Hepatocyte (in vitro differentiated cells): ENCODE results near the gene AGBL4. TPM values are rescaled to one million over a fixed set of nuclear protein-coding genes. Genes with fewer than 3 reads are reported as not detected.
A peak's percentile ranks its signal among the peaks of the same experiment; 100 is the strongest.

ENCODE experiments used
- DNase-seq: peaks from one replicate; pipeline ENCODE4 v3.0.0-alpha.2; 2016; ENCODE audit warnings: low spot score
- H2AFZ ChIP-seq: fragments of 200-600 bp; sonication (generic); 2 replicates; pipeline ENCODE4 v1.6.0; 2016; ENCODE audit warnings: antibody characterized with exemption, mild to moderate bottlenecking
- H3K27ac ChIP-seq: fragments of 200-600 bp; sonication (generic); 2 replicates; pipeline ENCODE4 v1.5.1; 2016; ENCODE audit warnings: mild to moderate bottlenecking
- H3K27me3 ChIP-seq: fragments of 200-600 bp; sonication (generic); 2 replicates; pipeline ENCODE4 v1.6.1; 2016
- H3K36me3 ChIP-seq: fragments of 200-600 bp; sonication (generic); replicated peaks from 2 replicates; pipeline ENCODE4 v1.5.1; 2016; ENCODE audit warnings: low read depth; ENCODE audit not compliant: insufficient read depth
- H3K4me1 ChIP-seq: fragments of 200-600 bp; sonication (generic); 2 replicates; pipeline ENCODE4 v1.5.1; 2016; ENCODE audit warnings: mild to moderate bottlenecking, moderate library complexity; ENCODE audit not compliant: insufficient read depth
- H3K4me2 ChIP-seq: fragments of 200-600 bp; sonication (generic); 2 replicates; pipeline ENCODE4 v1.6.0; 2016
- H3K4me3 ChIP-seq: fragments of 200-600 bp; sonication (generic); 2 replicates; pipeline ENCODE4 v1.5.1; 2016; ENCODE audit warnings: mild to moderate bottlenecking
- H3K79me2 ChIP-seq: fragments of 200-600 bp; sonication (generic); 2 replicates; pipeline ENCODE4 v1.6.0; 2017; ENCODE audit warnings: mild to moderate bottlenecking
- H3K9me2 ChIP-seq: fragments of 200-600 bp; sonication (generic); replicated peaks from 2 replicates; pipeline ENCODE4 v1.6.0; 2017; ENCODE audit warnings: mild to moderate bottlenecking; ENCODE audit not compliant: insufficient read depth
- H3K9me3 ChIP-seq: fragments of 200-600 bp; sonication (generic); 2 replicates; pipeline ENCODE4 v1.5.1; 2016; ENCODE audit warnings: low read depth, mild to moderate bottlenecking
- H4K20me1 ChIP-seq: fragments of 200-600 bp; sonication (generic); 2 replicates; pipeline ENCODE4 v1.6.0; 2016; ENCODE audit warnings: mild to moderate bottlenecking; ENCODE audit not compliant: insufficient read depth, poor library complexity, severe bottlenecking
- EZH2 ChIP-seq: fragments of 200-600 bp; sonication (generic); IDR thresholded peaks from 2 replicates; pipeline ENCODE4 v1.6.1; 2016; ENCODE audit warnings: antibody characterized with exemption, mild to moderate bottlenecking, borderline replicate concordance
- EZH2phosphoT487 ChIP-seq: fragments of 200-600 bp; sonication (generic); IDR thresholded peaks from one replicate; pipeline ENCODE4 v1.6.1; 2018; ENCODE audit warnings: antibody characterized with exemption, mild to moderate bottlenecking, low read depth, moderate library complexity; ENCODE audit not compliant: unreplicated experiment, severe bottlenecking
- WGBS: methylation state at CpG from one replicate; pipeline ENCODE4 v1.1.6; 2016; ENCODE audit warnings: low lambda C conversion rate; ENCODE audit errors: missing lambda C conversion rate; 5-methylcytosine and 5-hydroxymethylcytosine counted together
- polyA plus RNA-seq: library from polyadenylated mRNA; unstranded; fragments of >200 nt; fragmentation: Nextera tagmentation; extraction: Ambion mirVana; gene quantifications from 2 replicates; pipeline ENCODE4 v1.2.1, GENCODE V29; 2016
- total RNA-seq: library from RNA; depleted of rRNA; stranded (reverse); fragments of >200 nt; gene quantifications from 2 replicates; pipeline ENCODE4 v1.2.3, GENCODE V29; 2014
- TF ChIP-seq, protein P1 (sequence below): fragments of 200-600 bp; sonication (generic); IDR thresholded peaks from 2 replicates; pipeline ENCODE4 v1.5.1; 2016; ENCODE audit warnings: antibody characterized with exemption, mild to moderate bottlenecking; ENCODE audit not compliant: poor library complexity

Gene AGBL4
- total and polyA plus RNA-seq, 2 experiments from 2014 or later, result 0.50 to 0.73 TPM

GRCh38 chr1:48936436-48936835, 1087.3 kb downstream of the AGBL4 start:
- no peak for TF ChIP-seq EZH2phosphoT487
- TF ChIP-seq, protein P1, sequence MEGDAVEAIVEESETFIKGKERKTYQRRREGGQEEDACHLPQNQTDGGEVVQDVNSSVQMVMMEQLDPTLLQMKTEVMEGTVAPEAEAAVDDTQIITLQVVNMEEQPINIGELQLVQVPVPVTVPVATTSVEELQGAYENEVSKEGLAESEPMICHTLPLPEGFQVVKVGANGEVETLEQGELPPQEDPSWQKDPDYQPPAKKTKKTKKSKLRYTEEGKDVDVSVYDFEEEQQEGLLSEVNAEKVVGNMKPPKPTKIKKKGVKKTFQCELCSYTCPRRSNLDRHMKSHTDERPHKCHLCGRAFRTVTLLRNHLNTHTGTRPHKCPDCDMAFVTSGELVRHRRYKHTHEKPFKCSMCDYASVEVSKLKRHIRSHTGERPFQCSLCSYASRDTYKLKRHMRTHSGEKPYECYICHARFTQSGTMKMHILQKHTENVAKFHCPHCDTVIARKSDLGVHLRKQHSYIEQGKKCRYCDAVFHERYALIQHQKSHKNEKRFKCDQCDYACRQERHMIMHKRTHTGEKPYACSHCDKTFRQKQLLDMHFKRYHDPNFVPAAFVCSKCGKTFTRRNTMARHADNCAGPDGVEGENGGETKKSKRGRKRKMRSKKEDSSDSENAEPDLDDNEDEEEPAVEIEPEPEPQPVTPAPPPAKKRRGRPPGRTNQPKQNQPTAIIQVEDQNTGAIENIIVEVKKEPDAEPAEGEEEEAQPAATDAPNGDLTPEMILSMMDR, result no peak
- TF ChIP-seq EZH2, result no peak
- Histone ChIP-seq H3K27me3 (no peaks in the 10 kb centered on the region), H3K27ac (no peak overlapping the region), H3K9me2 (no peaks in the 10 kb centered on the region), H2AFZ (no peak overlapping the region), H3K9me3 (no peaks in the 10 kb centered on the region), H3K4me2 (no peak overlapping the region), H3K4me3 (no peak overlapping the region), H3K79me2 (no peaks in the 10 kb centered on the region), H3K36me3 (no peaks in the 10 kb centered on the region), H4K20me1 (no peaks in the 10 kb centered on the region), H3K4me1 (no peaks in the 10 kb centered on the region)
- 89% methylated on average over 2 of the region's 2 CpGs for WGBS
- DNase-seq, result no peak

GRCh38 chr1:48932366-48932765, 1091.4 kb downstream of the AGBL4 start:
- no peak for DNase-seq
- Histone ChIP-seq H3K4me1 (no peaks in the 10 kb centered on the region), H4K20me1 (no peaks in the 10 kb centered on the region), H3K27me3 (no peaks in the 10 kb centered on the region), H3K9me3 (no peaks in the 10 kb centered on the region), H3K36me3 (no peaks in the 10 kb centered on the region), H3K9me2 (no peaks in the 10 kb centered on the region), H3K4me3 (no peak overlapping the region), H3K79me2 (no peaks in the 10 kb centered on the region), H3K27ac (no peak overlapping the region), H2AFZ (no peak overlapping the region), H3K4me2 (no peak overlapping the region)
- no peak for TF ChIP-seq EZH2phosphoT487
- WGBS, result 59% methylated on average over 1 of the region's 1 CpG

DNA sequence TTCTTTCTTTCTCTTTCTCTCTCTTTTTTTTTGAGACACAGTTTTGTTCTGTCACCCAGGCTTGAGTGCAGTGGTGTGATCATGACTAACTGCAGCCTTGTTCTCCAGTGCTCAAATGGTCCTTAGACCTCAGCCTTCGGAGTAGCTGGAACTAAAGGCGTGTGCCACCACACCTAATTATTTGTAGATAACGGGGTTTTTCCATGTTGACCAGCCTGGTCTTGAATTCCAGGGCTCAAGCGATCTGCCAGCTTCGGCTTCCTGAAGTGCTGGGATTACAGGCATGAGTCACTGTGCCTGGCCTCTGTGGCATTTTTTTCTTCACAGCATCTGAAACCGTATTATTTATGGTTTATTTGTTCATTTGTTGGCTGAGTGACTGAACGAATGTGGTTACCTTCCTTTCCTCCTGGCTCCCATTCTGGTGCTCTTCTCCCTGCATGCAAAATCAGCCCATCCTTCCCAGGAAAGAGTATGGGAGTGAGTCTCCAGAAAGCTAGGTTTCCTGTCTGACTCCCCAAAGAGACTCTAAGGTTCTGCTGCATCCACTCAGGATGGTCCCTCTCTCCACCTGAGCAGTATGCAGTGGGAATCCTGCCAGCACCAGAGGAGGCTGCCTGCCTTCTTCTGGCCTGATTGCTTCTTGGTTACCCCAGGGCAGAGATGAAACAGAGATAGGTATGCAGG, 1092.1 kb downstream of the AGBL4 start:
- no peaks in the 10 kb centered on the region for H3K36me3 ChIP-seq
- no peak overlapping the region for H3K4me2 ChIP-seq
- no peak overlapping the region for H3K27ac ChIP-seq
- WGBS, result 47% methylated on average over 7 of the region's 7 CpGs
- no peaks in the 10 kb centered on the region for H3K4me1 ChIP-seq
- H3K4me3 ChIP-seq, result no peak overlapping the region
- no peaks in the 10 kb centered on the region for H3K79me2 ChIP-seq
- TF ChIP-seq, protein P1, result no peak
- TF ChIP-seq EZH2 (no peak), EZH2phosphoT487 (no peak)
- H3K27me3 ChIP-seq, result no peaks in the 10 kb centered on the region
- H3K9me3 ChIP-seq, result no peaks in the 10 kb centered on the region
- peak; percentile 13 for DNase-seq
- H4K20me1 ChIP-seq, result no peaks in the 10 kb centered on the region
- H2AFZ ChIP-seq, result no peak overlapping the region
- H3K9me2 ChIP-seq, result no peaks in the 10 kb centered on the region

DNA sequence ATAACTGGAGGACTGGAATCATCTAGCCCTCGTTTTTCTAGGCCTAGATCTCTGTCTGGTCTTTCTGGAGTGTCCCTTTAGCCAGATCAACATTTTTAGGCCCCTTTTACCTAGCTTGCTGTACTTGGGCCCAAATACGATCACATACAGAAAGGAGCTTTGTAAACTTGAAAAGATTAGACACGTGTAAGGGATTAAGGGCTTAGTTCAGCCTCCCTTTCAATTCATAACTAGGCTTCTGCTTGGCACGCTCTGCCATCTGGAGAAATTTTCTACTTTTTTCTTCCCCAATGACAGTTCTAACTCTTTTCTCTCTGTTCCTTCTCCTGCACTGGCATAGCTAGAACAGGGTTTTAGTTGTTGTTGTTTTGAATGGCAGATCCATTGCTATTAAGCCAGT, 1093.7 kb downstream of the AGBL4 start:
- no peak overlapping the region for H3K4me2 ChIP-seq
- H3K27me3 ChIP-seq, result no peaks in the 10 kb centered on the region
- 49% methylated on average over 4 of the region's 4 CpGs for WGBS

More for the DNA sequence above, 1093.7 kb downstream of the AGBL4 start:
- Histone ChIP-seq H4K20me1 (no peaks in the 10 kb centered on the region), H3K79me2 (no peaks in the 10 kb centered on the region), H3K4me1 (no peaks in the 10 kb centered on the region), H3K36me3 (no peaks in the 10 kb centered on the region), H3K27ac (no peak overlapping the region), H3K9me2 (no peaks in the 10 kb centered on the region), H3K9me3 (no peaks in the 10 kb centered on the region), H3K4me3 (no peak overlapping the region), H2AFZ (no peak overlapping the region)
- TF ChIP-seq, protein P1, result no peak
- TF ChIP-seq EZH2 (no peak), EZH2phosphoT487 (no peak)
- DNase-seq, result no peak
